ENCODE measurements around the gene RNF144B. TPM values are rescaled to one million over a fixed set of nuclear protein-coding genes. Genes with fewer than 3 reads are reported as not detected.

The RNF144B gene
- total RNA-seq, 2 donors from 2014 or later: 4.0 to 5.4 TPM

GRCh38 chr6:18510644-18511033, 123.5 kb downstream of the RNF144B start:
- H3K36me3 ChIP-seq (replicated peaks in 1 of 2; ENCODE audit: insufficient read depth in 1 of 2, low read depth in 2 of 2): no peaks in the 10 kb centered on the region
- H3K4me1 ChIP-seq: no peaks in the 10 kb centered on the region
- no peak overlapping the region for H3K4me3 ChIP-seq
- ATAC-seq (no peak), DNase-seq (no peak)
- intact Hi-C loops (cut with DNase I): no loop called here
- H3K27me3 ChIP-seq: no peaks in the 10 kb centered on the region
- no peak for TF ChIP-seq CTCF (IDR thresholded peaks at IDR 0.05)
- TF ChIP-seq POLR2A (IDR thresholded peaks at IDR 0.05): no peak
- 74 to 78% methylated on average over 2 of the region's 2 CpGs for WGBS, 2 donors
- no peak overlapping the region for H3K27ac ChIP-seq
- H3K9me3 ChIP-seq: no peaks in the 10 kb centered on the region

- no peaks in the 10 kb centered on the region for H3K4me1 ChIP-seq
- WGBS, 2 donors: 78 to 85% methylated on average over 7 to 8 of the region's 8 CpGs
- no peaks in the 10 kb centered on the region for H3K27me3 ChIP-seq
- H3K36me3 ChIP-seq (replicated peaks in 1 of 2; ENCODE audit: insufficient read depth in 1 of 2, low read depth in 2 of 2): no peaks in the 10 kb centered on the region
- intact Hi-C loops (cut with DNase I): no loop called here
- no peaks in the 10 kb centered on the region for H3K9me3 ChIP-seq
- no peak overlapping the region for H3K4me3 ChIP-seq
- no peak for DNase-seq
- H3K27ac ChIP-seq: no peak overlapping the region
- TF ChIP-seq POLR2A (IDR thresholded peaks at IDR 0.05) (no peak), CTCF (IDR thresholded peaks at IDR 0.05) (no peak)
- no peak for ATAC-seq
Observed at GRCh38 chr6:18511211-18511610, 124.1 kb downstream of the RNF144B start.

GRCh38 chr6:18513253-18513798, 126.2 kb downstream of the RNF144B start:
- DNase-seq (no peak), ATAC-seq (no peak)
- Histone ChIP-seq H3K4me1 (no peaks in the 10 kb centered on the region), H3K27ac (no peak overlapping the region), H3K4me3 (no peak overlapping the region), H3K36me3 (replicated peaks in 1 of 2; ENCODE audit: insufficient read depth in 1 of 2, low read depth in 2 of 2) (no peaks in the 10 kb centered on the region), H3K27me3 (no peaks in the 10 kb centered on the region), H3K9me3 (no peaks in the 10 kb centered on the region)
- 69 to 79% methylated on average over 2 of the region's 2 CpGs for WGBS, 2 donors
- intact Hi-C loops (cut with DNase I): no loop called here
- TF ChIP-seq CTCF (IDR thresholded peaks at IDR 0.05): no peak
- TF ChIP-seq POLR2A (IDR thresholded peaks at IDR 0.05): no peak

- H3K36me3 ChIP-seq (replicated peaks in 1 of 2; ENCODE audit: insufficient read depth in 1 of 2, low read depth in 2 of 2): no peaks in the 10 kb centered on the region
- WGBS, 2 donors: 85 to 95% methylated on average over 7 of the region's 7 CpGs
- H3K9me3 ChIP-seq: no peaks in the 10 kb centered on the region
- no peak overlapping the region for H3K4me3 ChIP-seq
- DNase-seq (no peak), ATAC-seq (no peak)
- no peak for TF ChIP-seq CTCF (IDR thresholded peaks at IDR 0.05)
- no peak for TF ChIP-seq POLR2A (IDR thresholded peaks at IDR 0.05)
- H3K27me3 ChIP-seq: no peaks in the 10 kb centered on the region
- no peaks in the 10 kb centered on the region for H3K4me1 ChIP-seq
- no peak overlapping the region for H3K27ac ChIP-seq
- intact Hi-C loops (cut with DNase I): no loop called here
Observed at GRCh38 chr6:18514180-18514579, 127.0 kb downstream of the RNF144B start.

- no peak for DNase-seq
- intact Hi-C loops (cut with DNase I): no loop called here
- 16 to 36% methylated on average over 1 of the region's 1 CpG for WGBS, 2 donors
Observed at GRCh38 chr6:18515767-18516166, 128.6 kb downstream of the RNF144B start.

More at GRCh38 chr6:18515767-18516166, 128.6 kb downstream of the RNF144B start:
- no peak overlapping the region for H3K27ac ChIP-seq
- no peak for ATAC-seq
- no peaks in the 10 kb centered on the region for H3K9me3 ChIP-seq
- no peaks in the 10 kb centered on the region for H3K36me3 ChIP-seq (replicated peaks in 1 of 2; ENCODE audit: insufficient read depth in 1 of 2, low read depth in 2 of 2)
- no peaks in the 10 kb centered on the region for H3K27me3 ChIP-seq
- no peak for TF ChIP-seq POLR2A (IDR thresholded peaks at IDR 0.05)
- H3K4me3 ChIP-seq: no peak overlapping the region
- H3K4me1 ChIP-seq: no peaks in the 10 kb centered on the region

Other genes with a start within 250 kb of the RNF144B start
- 1 to 10 TPM; 4.6 to 8.0 TPM for gene TPMT, start 232.3 kb upstream of the RNF144B start, total RNA-seq
- gene KDM1B, start 231.9 kb upstream of the RNF144B start, total RNA-seq: 10 to 100 TPM in 1 of 2 donors, 1 to 10 TPM in 1; 4.6 to 12.7 TPM
- 10 to 100 TPM; 67.2 to 72.9 TPM for gene DEK, start 122.8 kb upstream of the RNF144B start, total RNA-seq